HG03520 (cell line): ENCODE results near the gene CD164L2.
"Not testable (repeated sequence)": the region's sequence is repeated elsewhere in the genome, so short reads cannot be mapped to it uniquely, and the experiment has no call there.

Experiments
- ATAC-seq: cut with Tn5 transposase; IDR thresholded peaks from one replicate; pipeline ENCODE4 v1.9.1; 2021; ENCODE audit warnings: mild to moderate bottlenecking, moderate library complexity; ENCODE audit not compliant: unreplicated experiment

CD164L2 gene

DNA sequence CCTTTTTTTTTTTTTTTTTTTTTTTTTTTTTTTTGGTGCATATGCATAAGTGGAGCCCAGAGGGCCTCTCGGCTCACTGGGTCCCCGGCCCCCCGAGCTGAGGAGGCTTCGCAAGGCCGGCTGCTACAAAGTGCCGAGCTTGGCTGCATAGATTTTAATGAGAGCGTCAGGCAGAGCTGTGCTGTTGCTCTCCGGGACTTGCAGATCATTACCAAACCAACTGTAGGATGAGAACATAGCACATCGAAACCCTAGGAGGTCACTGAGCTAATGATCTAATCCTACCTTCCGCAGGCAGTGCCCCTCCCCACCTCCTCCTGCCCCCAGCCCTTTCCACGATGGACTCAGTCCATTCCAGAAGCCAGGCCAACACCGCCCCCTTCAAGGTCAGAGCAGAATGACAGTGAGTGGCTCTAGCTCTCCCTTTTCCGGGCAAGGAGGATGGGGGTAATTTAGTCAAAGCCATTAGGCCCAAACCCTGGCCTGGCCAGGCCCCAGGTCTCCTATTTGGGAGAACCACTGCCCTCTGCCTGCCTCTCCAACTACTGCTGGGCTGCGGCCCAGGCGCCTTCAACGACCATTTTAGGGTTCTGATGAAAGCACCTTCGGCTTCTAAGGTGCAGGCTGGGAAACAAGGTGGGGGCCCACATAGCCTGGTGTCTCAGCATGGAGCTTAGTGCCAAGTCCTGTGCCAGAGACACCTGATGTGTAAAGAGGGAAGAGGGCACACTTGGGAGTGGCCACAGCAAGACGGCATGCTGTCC, 22.6 kb upstream of the CD164L2 start:
- ATAC-seq = not testable (repeated sequence)

DNA sequence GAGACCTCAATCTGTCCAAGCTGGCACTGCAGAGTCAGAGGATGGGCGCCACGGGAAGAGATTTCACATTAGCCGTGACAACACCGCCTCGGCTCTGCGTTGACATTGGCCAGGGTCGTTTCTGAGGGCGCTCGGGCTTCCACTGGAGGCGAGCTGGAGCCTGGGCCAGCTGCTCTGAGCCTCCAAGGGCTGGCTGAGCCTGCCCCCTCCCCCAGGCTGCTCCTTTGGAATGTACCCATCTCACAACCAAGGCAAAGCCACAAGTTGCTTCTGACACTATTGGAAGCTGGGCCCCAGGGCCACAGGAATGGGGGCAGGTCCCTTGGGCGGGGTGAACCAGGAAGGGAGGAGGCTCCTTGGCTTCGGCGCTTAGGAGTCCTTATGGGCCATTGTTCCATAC, 21.9 kb upstream of the CD164L2 start:
- ATAC-seq = no peak

DNA sequence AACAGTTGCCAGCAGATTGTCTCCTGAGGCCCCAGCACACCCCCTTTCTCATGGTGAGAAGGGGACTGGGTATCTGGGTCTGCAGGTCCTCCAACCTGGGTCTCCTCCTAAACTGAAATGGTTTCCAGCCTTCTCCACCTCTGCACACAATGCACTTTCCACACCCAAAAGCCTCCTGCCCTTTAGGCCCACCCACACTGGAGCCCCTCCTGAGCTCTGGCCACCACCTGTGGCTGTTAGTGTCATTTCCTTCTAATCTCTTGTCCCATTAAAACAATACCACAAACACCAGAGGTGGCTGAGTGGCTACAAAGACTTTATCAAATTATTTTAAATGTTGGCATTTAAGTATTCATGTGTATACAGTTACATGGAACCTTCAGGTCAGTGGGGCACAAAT, 20.8 kb upstream of the CD164L2 start:
- ATAC-seq = no peak

DNA sequence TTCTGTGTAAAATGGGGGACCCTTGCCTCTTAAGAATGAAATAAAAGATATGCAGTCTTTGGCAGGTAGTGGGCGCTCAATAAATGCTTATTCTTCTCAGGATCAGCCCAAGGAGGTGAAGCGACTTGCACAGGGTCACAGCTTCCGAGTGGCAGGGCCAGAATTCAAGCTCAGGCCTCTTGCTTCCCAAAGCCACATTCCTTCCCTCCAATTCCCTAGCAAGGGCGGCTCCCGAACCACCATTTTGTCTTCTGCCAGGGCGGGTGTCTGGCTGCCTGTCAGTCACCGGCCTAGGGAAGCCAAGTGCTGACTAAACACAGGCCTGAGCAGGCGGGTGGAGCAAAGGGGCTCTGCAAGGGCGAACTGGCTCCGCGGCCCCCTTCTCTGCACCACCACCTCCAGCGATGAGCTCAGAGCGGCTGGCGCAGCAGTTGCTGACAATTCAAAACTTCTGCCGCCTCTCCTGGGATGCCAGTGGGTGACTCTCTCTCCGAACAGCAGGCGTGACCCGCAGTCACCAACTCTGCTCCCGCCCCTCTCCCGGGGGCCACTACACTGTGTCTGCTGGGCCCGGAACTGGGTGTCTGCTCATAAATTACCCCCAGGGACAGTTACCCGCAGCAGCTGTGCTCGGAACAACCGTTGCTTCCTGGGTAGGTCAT, 20.1 kb upstream of the CD164L2 start:
- no peak for ATAC-seq

DNA sequence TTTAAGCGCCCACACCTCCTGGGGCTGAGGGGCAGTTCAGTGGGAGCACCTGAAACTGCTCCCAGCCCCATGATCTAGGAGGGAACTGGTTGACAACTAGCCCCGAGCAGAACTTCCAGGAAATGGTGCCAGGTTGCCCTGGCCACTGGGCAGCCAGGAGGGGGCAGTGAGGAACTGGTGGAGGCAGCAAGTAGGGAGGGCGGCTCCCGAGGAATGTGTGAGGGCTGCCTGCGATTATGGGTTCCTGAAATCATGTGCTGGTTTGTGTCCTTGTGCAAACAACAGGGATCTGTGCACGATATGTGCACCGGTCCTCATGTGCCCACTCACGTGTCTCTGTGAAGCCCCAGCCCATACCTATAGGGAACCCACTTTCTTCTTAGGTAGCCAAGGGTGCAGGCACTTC, 19.2 kb upstream of the CD164L2 start:
- ATAC-seq = no peak

DNA sequence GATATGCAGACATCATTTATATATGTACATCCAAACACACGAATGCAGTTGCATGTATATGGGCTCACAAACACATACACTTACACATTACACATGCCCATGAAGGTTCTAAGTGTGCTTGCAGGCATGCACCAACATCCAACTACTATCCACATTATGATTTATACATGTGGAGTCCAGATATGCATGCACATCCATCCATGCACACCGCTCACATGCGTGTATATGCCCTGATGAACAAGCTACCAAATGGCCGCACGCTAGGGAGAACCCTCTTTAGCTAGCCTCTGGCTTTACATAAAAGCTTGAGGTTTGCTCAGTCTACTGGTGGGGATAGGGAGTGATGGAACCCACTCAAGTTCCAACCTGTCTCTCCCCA, 17.8 kb upstream of the CD164L2 start:
- ATAC-seq = no peak

DNA sequence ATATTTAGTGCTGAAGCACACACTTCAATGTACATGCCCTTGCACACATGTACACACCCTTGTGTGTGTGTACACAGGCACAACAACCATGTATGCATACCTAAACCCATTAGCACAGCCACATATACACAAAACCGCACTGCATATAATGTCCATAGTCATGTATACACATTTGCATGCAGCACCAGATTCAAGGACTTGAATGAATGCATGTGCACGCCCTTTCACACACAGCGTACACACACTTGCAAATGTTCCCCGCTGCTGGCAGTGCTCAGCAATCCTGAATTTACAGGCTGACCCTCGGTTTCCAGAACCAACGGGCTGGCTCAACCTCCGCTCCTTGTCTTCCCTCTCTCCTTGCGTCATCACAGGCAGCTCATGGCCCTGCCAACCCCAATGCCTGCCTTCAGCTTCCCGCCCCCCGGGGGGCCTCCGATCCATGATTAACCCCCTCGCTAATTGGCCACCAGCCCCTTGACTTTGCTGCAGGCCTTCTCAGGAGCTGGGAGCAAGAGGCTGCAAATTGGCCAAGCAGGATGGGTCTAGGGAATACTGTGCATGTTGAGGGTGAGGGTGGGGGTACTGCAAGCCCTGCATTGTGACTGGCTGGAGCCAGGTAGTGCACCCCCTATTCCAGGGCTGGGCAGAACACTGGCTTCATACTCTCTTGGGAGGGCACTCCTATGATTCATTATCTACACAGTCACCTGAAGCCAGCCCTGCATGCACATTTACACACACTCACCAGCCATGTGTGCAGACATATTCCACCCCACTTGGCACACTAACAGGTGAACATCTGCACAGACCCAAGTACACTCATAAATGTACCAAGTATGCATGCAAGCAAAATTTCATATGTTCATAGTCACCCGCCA, 17.2 kb upstream of the CD164L2 start:
- no peak for ATAC-seq

DNA sequence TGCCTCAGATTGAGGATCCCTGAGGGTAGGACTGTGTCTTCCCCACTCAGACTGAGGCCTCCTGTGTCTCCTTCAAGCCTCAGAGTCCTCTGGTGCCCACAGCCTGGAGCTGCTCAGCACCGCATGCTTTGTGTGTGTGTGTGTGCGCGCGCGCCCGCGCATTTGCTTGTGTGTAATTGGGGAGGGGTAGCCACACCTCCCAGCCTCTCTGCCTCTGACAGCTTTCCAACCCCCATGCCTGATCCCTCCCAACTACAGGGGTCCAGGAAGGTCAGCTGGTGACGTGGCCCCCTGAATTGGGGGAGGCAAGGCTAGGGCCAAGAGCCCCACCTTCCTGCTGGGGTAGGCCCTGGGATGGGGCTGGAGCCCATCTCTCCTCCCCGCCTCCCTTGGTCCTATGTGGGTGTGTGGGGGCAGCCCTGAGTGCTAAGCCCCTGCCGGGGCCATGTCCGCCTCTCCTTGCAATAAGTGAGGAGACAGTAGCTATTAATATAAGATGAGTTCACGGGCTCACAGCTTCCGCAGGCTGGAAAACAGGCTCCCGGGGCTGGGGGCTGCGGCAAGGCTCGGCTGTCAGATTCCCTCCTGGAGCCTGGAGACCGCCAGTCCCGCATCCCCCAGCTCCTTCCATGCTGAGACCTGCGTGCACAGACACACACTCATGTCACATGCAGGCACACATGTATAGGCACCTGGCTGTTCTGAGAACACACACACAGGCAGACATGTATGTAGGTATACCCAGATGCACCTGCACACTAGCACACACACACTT, 16.3 kb upstream of the CD164L2 start:
- no peak for ATAC-seq

DNA sequence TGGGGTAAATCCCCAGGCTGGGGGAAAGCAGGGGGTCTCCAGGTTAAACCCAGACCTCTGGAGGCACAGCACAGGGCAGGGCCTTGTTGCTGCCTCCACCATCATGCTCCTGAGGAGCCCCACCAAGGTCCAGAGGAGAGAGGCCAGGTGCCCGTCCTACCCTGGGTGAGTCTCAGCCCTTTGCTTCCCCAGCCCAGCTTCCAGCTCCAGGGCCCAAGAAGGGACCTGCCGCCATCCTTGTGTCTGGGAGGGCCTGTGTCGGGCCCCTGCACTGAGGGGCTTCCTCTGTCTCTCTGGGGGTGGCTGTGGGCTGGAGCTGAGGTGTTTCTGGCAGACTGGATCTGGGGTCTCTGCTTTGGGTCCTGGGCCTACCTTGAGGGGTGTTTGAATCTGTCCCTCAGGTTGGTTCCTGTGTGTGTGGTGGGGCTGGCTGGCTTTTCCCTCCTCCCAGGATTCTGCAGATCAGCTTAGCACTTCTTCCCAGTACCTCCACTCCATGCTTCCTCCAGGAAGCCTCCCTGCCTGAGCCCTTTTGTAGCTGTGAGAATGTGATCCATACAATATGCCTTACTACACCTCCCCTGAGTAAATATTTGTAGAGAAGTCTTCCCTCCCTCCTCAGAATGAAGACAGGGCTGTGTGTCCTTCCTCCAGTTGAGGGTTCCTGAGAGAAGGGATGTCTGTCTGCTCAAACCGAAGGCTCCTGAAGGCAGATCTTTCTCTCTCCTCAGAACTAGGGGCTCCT, 15.4 kb upstream of the CD164L2 start:
- no peak for ATAC-seq

DNA sequence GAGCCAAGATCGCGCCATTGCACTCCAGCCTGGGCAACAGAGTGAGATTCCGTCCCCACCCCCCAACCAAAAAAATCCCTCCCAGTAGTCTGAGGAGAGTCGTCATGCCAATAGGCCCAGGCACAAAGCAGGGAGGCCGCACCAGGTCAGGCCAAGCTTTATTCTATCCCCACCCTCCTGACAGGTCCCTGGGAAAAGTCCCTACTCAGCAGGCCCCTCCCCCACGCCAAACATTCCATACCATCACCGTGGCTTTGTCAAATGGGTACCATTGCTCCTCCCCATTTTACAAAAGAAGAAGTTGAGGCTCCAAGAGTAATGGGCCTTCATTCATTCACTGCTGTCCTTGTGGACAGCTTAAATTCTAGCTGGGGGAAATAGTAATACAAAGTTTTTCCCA, 14.6 kb upstream of the CD164L2 start:
- ATAC-seq = no peak

DNA sequence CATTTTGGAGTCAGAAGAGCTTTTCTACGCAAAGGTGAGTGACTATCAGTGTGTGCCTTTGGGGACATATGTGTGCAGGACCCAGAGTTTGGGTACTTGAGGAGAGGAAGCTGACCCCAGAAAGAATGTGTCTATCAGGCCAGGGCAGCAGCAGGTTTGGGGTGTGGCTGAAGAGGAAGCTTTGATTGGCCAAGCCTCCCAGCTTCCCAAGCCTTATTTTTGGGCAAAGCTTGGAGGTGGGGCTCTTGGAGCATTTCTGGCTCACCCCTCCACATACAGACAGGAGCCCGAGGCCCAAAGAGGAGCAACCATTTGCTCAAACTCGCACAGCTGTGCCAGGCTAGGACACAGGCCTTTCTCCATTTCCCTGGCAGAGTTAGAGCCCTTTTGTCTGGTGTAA, 14.0 kb upstream of the CD164L2 start:
- ATAC-seq = no peak

DNA sequence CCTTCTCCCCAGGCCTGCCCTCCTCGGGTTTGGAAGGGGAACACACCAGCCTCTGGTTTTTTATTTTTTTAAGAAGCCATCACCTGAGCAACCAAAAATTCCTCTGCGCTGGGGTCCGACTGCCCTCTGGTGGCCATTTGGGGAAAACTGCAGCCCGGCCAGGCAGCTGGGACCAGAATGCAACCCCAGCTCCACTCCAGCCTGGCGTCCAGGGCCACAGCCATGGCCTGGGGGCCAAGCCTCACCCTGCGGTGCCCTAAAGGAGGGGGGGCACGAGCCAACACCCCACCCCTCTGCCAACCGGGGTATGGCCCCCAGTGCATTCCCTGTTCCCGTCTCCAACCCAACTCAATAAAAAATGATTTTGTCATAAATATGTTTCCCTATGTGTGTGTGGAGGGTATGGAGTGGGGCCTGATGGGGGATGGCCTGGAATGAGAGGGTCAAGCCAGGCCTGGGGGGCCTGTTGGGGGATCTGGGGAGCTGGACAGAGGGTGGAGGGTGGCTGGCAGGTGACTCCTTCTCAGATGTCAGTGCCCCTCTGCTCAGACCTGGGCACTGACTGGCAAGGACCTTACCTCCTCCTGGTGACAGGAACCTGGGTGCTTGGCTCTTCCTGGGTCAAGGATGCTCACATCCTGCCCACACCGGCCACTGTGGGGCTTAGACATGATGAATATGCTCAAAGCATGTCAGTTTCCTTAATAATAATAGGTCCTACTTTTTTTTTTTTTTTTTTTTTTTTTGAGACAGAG, 12.5 kb upstream of the CD164L2 start:
- ATAC-seq = no peak

DNA sequence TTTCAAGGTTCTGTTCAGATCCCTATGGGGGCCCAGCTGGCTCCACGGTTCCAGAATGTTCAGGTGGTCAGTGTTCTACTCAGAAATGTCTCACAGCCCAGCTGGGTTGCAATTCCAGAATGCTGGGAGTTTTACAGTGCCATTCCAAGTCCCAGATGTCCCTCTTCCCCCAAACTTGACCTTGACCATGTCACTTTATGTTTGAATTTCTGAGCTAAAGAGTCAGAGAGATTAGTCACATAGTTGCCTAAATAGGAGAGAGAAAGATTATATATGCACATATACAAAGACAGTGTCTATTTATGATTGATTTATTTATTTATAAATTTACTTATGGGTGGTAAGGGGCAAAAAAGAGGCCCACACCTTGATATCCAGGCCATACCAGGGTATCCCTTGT, 11.8 kb upstream of the CD164L2 start:
- no peak for ATAC-seq

DNA sequence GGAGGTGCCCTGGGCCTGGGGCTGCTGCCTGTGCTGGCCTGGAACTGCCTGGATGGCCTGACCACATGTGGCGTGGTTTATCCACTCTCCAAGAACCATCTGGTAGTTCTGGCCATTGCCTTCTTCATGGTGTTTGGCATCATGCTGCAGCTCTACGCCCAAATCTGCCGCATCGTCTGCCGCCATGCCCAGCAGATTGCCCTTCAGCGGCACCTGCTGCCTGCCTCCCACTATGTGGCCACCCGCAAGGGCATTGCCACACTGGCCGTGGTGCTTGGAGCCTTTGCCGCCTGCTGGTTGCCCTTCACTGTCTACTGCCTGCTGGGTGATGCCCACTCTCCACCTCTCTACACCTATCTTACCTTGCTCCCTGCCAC, 11.1 kb upstream of the CD164L2 start:
- ATAC-seq = no peak

DNA sequence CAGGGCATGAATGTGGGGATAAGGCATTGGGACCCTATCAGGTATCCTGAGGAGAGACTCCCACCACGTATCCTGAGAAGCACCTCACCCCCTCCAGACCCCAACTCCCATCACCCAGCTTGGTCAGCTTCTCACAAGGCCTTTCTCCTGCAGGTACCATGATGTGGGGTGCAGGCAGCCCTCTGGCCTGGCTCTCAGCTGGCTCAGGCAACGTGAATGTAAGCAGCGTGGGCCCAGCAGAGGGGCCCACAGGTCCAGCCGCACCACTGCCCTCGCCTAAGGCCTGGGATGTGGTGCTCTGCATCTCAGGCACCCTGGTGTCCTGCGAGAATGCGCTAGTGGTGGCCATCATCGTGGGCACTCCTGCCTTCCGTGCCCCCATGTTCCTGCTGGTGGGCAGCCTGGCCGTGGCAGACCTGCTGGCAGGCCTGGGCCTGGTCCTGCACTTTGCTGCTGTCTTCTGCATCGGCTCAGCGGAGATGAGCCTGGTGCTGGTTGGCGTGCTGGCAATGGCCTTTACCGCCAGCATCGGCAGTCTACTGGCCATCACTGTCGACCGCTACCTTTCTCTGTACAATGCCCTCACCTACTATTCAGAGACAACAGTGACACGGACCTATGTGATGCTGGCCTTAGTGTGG, 10.6 kb upstream of the CD164L2 start:
- ATAC-seq = no peak

DNA sequence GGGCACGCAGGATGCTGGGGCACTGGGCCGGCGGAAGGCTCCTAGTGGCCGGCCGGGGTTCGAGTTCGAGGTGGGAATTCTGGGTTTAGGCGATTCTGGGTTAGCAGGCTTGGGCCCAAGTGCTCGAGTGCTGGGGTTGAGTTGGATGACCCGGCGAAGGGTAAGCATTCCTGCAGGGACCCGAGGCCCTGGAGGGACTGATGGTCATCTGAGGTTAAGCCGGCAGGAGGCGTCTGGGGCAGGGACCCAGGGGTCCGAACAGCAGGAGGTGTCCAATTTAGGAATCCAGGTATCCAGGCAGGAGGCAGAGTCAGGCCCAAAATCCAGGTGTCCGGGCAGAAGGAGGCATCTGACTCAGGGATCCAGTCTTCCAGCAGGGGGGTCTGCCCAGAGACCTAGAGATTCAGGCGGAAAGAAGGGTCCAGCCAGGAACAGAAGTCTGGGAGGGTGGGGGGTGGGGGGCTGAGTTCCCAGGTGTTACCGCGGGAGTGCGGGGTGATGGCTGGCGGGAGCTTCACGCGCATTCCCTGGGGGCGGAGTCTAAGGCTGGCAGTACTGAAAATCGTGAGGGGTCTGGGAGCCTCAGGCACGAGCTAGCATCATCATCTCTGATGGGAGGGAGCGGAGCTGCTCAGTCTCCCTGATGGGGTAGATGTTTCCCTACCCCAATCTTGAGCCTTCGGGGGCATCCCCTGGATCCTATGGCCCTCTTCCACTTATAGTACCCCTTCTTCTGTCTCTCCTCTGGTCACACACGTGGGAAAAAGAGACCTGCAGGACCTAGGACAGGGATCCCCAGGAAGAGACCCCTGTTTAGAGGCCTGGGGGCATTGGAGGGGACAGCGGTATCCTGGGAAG, 9.9 kb upstream of the CD164L2 start:
- no peak for ATAC-seq

DNA sequence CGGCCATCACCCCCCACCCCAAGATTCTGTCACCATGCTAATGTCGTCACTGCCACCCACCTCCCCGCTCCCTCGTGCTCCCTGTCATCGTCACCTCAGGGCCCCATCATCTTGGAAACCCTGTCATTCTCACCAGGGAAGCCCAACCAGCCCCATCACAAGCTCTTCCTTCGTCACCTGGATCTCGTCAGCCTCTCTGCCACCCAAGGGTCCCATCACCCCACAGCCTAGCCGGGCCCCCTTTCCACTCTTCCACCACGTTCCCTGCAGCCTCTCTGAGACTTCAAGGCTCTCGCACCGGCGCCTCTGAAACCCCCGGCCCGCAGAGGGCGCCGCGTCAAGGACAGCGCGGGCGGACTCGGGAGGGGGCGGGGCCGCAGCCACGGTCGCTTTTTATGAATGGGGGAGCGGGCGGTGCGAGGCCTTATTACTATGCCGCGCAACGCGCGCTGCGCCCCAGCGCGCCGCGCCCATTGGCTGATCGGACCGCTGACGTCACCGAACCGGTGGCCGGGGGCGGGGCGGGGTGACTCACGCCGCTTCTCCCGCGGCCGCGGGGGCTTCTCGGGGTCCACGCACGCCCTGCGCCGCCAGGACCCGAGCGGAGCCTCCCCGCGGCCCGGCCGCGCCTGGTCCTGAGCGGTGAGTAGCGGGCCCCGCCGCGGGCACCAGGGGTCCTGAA, 9.1 kb upstream of the CD164L2 start, which contains the start of gene GPR3:
TSS of gene GPR3 (plus strand) at position 527 of the 682 bp plus-strand sequence. CDS start 1,177 bp downstream, outside the sequence.
- peak; percentile 71 for ATAC-seq
